Endothelial cell (in vitro differentiated cells): ENCODE measurements around the gene TIPARP. TPM values are rescaled to one million over a fixed set of nuclear protein-coding genes. Genes with fewer than 3 reads are reported as not detected.

Experiments used
- DNase-seq: peaks from one replicate; pipeline ENCODE4 v3.0.0; 2021; ENCODE audit warnings: low spot score
- H3K27ac Mint-ChIP-seq: one replicate; pipeline ENCODE4 v1.8.0; 2021; ENCODE audit warnings: mixed read lengths, inconsistent platforms; ENCODE audit not compliant: unreplicated experiment
- H3K27me3 Mint-ChIP-seq: one replicate; pipeline ENCODE4 v1.8.0; 2021; ENCODE audit warnings: mild to moderate bottlenecking, moderate library complexity, mixed read lengths, inconsistent platforms; ENCODE audit not compliant: unreplicated experiment
- H3K36me3 Mint-ChIP-seq: one replicate; pipeline ENCODE4 v1.8.0; 2021; ENCODE audit warnings: mild to moderate bottlenecking, low read depth, mixed read lengths, inconsistent platforms; ENCODE audit not compliant: unreplicated experiment
- H3K4me1 Mint-ChIP-seq: one replicate; pipeline ENCODE4 v1.8.0; 2021; ENCODE audit warnings: mild to moderate bottlenecking, mixed read lengths, inconsistent platforms; ENCODE audit not compliant: unreplicated experiment
- H3K4me3 Mint-ChIP-seq: one replicate; pipeline ENCODE4 v1.8.0; 2021; ENCODE audit warnings: mild to moderate bottlenecking, mixed read lengths, inconsistent platforms; ENCODE audit not compliant: unreplicated experiment
- H3K9me3 Mint-ChIP-seq: one replicate; pipeline ENCODE4 v1.8.0; 2021; ENCODE audit warnings: mixed read lengths, inconsistent platforms; ENCODE audit not compliant: unreplicated experiment
- total RNA-seq: library from RNA; stranded (reverse); fragmentation: NEBNext Ultra II Directional; extraction: Animal tissue kit (Norgen Biotek cat#: 25700); gene quantifications from one replicate; pipeline ENCODE4 v1.2.1, GENCODE V29; 2021; ENCODE audit not compliant: unreplicated experiment
- TF ChIP-seq, protein P1 (sequence below): fragments of 200-600 bp; sonication (generic); IDR thresholded peaks from one replicate; pipeline ENCODE4 v1.5.0; 2021; ENCODE audit warnings: antibody characterized with exemption; ENCODE audit not compliant: unreplicated experiment

TIPARP gene
- total RNA-seq, 1 donor from 2014 or later: 8.9 TPM

DNA sequence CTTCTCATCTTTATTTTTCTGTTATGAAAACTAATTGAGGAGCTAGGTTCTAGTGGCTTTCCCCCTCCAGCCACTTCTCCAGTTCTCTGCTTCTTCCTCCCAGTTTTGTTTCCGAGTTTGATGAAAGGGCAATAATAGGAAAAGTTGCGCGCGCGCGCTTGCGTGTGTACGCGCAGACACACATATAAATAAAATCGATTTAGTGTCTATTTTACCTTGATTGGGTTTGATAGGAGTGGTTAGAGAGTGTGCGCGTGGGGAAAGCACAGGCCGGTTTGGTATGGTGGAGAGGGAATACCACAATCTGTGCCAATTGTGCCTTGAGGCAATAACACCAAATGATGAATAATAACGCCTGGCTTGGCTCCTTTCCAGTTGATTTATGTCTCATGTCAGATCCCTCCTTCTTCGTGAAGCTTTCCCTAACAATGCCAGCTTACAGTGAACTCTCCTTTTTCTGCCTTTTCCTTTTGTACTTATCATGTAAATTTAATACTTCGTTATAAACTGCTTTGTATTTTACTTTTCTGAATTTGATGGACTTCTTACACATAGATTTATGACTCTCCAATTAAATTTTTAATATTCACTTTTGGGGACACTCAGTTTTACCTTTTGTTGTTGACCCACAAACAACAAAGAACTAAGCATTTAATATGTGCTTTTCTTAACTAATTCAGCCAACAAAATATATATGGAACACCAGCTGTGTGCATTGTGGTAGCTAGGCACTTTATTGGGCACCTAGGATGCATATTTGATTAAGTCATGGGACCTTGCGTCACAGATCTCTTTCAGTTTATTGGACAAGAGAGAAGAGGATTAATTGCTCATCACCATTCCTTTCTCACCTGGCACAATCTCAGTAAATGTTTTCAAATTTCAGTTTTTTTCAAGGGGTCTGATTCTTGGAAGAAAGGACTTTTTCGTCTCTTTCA, 1.7 kb downstream of the TIPARP start:
- Mint-ChIP-seq H3K36me3 (peaks cover 16% of the 10 kb centered on the region), H3K27ac (peak overlapping the region; percentile 43), H3K4me3 (peak overlapping the region; percentile 89), H3K27me3 (peaks cover 6% of the 10 kb centered on the region), H3K9me3 (no peaks in the 10 kb centered on the region), H3K4me1 (peaks cover 9% of the 10 kb centered on the region)
- DNase-seq: no peak
- TF ChIP-seq, protein P1, sequence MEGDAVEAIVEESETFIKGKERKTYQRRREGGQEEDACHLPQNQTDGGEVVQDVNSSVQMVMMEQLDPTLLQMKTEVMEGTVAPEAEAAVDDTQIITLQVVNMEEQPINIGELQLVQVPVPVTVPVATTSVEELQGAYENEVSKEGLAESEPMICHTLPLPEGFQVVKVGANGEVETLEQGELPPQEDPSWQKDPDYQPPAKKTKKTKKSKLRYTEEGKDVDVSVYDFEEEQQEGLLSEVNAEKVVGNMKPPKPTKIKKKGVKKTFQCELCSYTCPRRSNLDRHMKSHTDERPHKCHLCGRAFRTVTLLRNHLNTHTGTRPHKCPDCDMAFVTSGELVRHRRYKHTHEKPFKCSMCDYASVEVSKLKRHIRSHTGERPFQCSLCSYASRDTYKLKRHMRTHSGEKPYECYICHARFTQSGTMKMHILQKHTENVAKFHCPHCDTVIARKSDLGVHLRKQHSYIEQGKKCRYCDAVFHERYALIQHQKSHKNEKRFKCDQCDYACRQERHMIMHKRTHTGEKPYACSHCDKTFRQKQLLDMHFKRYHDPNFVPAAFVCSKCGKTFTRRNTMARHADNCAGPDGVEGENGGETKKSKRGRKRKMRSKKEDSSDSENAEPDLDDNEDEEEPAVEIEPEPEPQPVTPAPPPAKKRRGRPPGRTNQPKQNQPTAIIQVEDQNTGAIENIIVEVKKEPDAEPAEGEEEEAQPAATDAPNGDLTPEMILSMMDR: no peak

DNA sequence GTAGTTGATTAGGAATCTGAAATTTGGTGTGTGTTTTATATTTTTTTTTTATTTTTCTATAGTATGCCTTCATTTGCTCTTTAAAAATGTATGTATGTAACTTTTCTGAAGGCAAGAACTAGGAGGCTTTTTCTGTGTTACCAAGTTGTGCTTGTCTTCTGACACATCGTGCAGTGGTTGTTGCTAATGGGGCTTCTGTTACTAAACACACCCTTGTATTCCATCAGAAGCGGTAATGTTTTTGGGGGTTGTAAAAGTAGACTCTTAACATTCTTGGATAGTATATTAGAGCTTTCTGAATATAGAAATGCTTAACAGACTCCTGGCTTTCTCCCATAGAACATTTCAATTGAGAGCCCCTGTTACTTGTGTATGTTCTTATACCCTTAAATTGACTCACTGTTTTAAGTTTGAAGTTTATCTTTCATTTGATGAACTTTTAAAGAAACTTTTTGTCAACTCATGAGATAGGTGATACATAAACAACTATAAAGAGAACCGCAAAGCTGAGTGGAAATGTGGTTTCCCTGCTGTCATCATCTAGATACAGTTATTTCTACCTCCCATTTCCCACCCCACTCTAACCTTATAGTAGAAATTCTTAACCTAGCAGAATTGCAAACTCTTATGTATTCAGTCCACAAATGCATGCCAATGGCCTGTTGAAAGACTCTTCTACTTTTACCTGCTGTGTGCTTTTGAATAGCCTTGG, 2.5 kb downstream of the TIPARP start:
- Mint-ChIP-seq H3K4me1 (peaks cover 9% of the 10 kb centered on the region), H3K36me3 (peaks cover 16% of the 10 kb centered on the region), H3K27ac (no peak overlapping the region), H3K4me3 (peak overlapping the region; percentile 89), H3K27me3 (peaks cover 6% of the 10 kb centered on the region), H3K9me3 (no peaks in the 10 kb centered on the region)
- DNase-seq: no peak
- TF ChIP-seq, protein P1: no peak

DNA sequence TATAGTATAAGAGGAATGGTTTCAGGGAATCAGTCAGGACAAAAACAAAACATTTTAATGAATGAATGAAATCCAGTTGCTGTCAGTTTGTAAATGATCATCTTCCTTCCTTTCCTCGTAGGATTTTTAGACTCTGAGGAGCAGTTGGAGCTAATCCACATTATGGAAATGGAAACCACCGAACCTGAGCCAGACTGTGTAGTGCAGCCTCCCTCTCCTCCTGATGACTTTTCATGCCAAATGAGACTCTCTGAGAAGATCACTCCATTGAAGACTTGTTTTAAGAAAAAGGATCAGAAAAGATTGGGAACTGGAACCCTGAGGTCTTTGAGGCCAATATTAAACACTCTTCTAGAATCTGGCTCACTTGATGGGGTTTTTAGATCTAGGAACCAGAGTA, 3.1 kb downstream of the TIPARP start:
- Mint-ChIP-seq H3K4me1 (peaks cover 9% of the 10 kb centered on the region), H3K9me3 (no peaks in the 10 kb centered on the region), H3K27ac (no peak overlapping the region), H3K4me3 (no peak overlapping the region), H3K36me3 (peaks cover 16% of the 10 kb centered on the region), H3K27me3 (peaks cover 6% of the 10 kb centered on the region)
- TF ChIP-seq, protein P1: no peak
- no peak for DNase-seq

DNA sequence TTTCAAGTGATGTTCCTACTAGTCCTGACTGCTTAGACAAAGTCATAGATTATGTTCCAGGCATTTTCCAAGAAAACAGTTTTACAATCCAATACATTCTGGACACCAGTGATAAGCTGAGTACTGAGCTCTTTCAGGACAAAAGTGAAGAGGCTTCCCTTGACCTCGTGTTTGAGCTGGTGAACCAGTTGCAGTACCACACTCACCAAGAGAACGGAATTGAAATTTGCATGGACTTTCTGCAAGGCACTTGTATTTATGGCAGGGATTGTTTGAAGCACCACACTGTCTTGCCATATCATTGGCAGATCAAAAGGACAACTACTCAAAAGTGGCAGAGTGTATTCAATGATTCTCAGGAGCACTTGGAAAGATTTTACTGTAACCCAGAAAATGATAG, 3.8 kb downstream of the TIPARP start:
- TF ChIP-seq, protein P1: no peak
- peaks cover 16% of the 10 kb centered on the region for H3K36me3 Mint-ChIP-seq
- no peak overlapping the region for H3K4me3 Mint-ChIP-seq
- peaks cover 9% of the 10 kb centered on the region for H3K4me1 Mint-ChIP-seq
- H3K9me3 Mint-ChIP-seq: no peaks in the 10 kb centered on the region
- peaks cover 6% of the 10 kb centered on the region for H3K27me3 Mint-ChIP-seq
- no peak for DNase-seq
- H3K27ac Mint-ChIP-seq: no peak overlapping the region
